Measurements from ENCODE around the gene DENND1C.

Gene DENND1C

DNA sequence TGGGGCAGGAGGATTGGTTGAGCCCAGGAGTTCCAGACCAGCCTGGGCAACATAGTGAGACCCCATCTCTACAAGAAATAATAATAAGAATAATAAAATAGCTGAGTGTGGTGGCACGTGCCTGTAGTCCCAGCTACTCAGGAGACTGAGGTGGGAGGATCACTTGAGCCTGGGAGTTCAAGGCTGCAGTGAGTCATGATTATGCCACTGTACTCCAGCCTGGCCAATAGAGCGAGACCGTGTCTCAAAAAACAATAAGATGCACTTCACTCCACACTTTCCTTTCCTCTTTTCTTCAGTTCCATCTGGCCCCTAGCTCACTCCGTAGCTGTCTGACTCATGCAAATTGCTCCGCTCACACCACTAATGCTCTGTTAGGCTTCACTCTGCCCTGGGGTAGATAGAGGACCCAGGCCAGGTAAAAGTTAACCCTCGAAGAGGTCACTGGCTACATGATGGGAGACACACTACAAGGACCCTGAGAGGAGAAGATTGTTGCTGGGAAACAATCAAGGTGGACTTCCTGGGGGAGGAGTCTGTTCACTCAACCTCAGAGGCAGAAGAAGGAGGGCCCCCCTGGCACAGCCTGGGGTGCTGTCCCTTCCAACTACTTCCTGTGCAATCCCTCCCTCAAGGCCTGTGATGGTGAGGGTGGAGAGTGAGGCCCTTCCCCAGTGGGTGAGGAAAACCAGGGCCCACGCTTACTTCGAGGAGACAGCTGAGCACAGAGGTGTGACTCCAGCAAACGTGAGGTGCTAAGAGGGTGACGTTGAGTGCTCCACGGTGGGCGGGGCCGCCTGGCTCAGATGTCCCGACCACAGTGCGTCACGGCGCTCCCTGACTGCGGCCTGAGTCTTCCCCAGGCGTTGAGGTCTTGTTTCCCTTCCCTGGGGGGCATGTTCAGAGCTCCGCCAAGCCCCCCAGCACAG is 40.4 kb upstream of the DENND1C start:
- no peak for TF ChIP-seq POLR2AphosphoS5 (IDR thresholded peaks at IDR 0.05; ENCODE audit: low read depth, low read length)
- no peak for TF ChIP-seq TAF1 (IDR thresholded peaks at IDR 0.05; ENCODE audit: borderline replicate concordance, insufficient read depth, low read length)
- TF ChIP-seq, protein P1, sequence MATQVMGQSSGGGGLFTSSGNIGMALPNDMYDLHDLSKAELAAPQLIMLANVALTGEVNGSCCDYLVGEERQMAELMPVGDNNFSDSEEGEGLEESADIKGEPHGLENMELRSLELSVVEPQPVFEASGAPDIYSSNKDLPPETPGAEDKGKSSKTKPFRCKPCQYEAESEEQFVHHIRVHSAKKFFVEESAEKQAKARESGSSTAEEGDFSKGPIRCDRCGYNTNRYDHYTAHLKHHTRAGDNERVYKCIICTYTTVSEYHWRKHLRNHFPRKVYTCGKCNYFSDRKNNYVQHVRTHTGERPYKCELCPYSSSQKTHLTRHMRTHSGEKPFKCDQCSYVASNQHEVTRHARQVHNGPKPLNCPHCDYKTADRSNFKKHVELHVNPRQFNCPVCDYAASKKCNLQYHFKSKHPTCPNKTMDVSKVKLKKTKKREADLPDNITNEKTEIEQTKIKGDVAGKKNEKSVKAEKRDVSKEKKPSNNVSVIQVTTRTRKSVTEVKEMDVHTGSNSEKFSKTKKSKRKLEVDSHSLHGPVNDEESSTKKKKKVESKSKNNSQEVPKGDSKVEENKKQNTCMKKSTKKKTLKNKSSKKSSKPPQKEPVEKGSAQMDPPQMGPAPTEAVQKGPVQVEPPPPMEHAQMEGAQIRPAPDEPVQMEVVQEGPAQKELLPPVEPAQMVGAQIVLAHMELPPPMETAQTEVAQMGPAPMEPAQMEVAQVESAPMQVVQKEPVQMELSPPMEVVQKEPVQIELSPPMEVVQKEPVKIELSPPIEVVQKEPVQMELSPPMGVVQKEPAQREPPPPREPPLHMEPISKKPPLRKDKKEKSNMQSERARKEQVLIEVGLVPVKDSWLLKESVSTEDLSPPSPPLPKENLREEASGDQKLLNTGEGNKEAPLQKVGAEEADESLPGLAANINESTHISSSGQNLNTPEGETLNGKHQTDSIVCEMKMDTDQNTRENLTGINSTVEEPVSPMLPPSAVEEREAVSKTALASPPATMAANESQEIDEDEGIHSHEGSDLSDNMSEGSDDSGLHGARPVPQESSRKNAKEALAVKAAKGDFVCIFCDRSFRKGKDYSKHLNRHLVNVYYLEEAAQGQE (IDR thresholded peaks at IDR 0.05; ENCODE audit: insufficient read depth in 1 of 2, low read depth in 2 of 2, low read length in 2 of 2) = no peak
- TF ChIP-seq SIN3A (IDR thresholded peaks at IDR 0.05; ENCODE audit: borderline replicate concordance, insufficient read depth, low read length) = no peak
- TF ChIP-seq FOXP2 (optimal IDR thresholded peaks at IDR 0.05; ENCODE audit: borderline replicate concordance, extremely low read depth, extremely low read length, insufficient read depth) = no peak

DNA sequence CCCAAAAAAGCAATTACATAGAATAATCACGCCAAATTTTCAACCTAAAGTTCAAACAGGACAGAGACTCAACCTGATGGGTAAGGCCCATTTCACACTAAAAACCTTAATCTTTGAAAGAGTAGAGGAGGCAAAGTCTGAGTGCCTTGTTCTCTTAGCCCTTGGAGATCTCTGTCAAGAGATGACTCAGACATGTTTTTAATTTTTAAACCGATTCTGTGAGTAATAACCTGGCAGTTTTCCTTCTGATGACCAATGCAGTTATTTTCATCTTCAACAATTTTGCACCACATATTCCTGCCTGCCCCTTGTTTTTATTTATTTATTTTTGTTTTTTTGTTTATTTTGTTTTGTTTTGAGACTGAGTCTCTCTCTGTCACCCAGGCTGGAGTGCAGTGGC is 37.7 kb upstream of the DENND1C start:
- TF ChIP-seq, protein P1 (IDR thresholded peaks at IDR 0.05; ENCODE audit: insufficient read depth in 1 of 2, low read depth in 2 of 2, low read length in 2 of 2) = no peak
- TF ChIP-seq FOXP2 (optimal IDR thresholded peaks at IDR 0.05; ENCODE audit: borderline replicate concordance, extremely low read depth, extremely low read length, insufficient read depth) (no peak), TAF1 (IDR thresholded peaks at IDR 0.05; ENCODE audit: borderline replicate concordance, insufficient read depth, low read length) (no peak), SIN3A (IDR thresholded peaks at IDR 0.05; ENCODE audit: borderline replicate concordance, insufficient read depth, low read length) (no peak), POLR2AphosphoS5 (IDR thresholded peaks at IDR 0.05; ENCODE audit: low read depth, low read length) (no peak)

DNA sequence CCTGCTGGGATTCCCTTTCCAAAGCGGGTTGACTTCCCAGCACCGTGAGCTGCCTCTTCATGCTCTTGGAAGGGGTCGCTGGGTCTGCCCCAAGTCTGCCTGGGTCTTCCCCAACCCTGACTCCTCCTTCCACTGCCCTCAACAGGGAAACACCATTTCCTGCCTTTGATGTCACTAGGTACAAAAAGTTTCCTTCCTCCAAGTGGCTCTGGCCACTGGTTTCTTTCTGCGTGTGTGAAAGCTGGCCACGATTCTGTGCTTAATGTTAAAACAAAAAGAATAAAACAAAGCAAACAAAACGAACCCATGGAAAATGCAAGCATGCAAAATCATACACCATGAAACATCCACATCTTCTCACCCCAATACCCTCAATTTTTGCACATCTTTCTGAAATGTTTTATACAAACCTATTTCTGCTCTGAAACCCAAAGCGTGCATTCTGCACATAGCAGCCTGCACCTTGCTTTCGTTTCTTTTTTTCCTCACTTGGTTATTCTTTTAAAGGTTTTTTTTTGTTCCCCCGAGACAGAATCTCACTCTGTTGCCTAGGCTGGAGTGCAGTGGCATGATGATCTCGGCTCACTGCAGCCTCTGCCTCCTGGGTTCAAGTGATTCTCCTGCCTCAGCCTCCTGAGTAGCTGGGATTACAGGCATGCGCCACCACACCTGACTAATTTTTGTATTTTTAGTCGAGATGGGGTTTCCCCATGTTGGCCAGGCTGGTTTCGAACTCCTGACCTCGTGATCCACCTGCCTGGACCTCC is 36.7 kb upstream of the DENND1C start:
- TF ChIP-seq TAF1 (IDR thresholded peaks at IDR 0.05; ENCODE audit: borderline replicate concordance, insufficient read depth, low read length) = no peak
- TF ChIP-seq, protein P1 (IDR thresholded peaks at IDR 0.05; ENCODE audit: insufficient read depth in 1 of 2, low read depth in 2 of 2, low read length in 2 of 2) = no peak
- no peak for TF ChIP-seq SIN3A (IDR thresholded peaks at IDR 0.05; ENCODE audit: borderline replicate concordance, insufficient read depth, low read length)
- no peak for TF ChIP-seq FOXP2 (optimal IDR thresholded peaks at IDR 0.05; ENCODE audit: borderline replicate concordance, extremely low read depth, extremely low read length, insufficient read depth)
- TF ChIP-seq POLR2AphosphoS5 (IDR thresholded peaks at IDR 0.05; ENCODE audit: low read depth, low read length) = no peak

DNA sequence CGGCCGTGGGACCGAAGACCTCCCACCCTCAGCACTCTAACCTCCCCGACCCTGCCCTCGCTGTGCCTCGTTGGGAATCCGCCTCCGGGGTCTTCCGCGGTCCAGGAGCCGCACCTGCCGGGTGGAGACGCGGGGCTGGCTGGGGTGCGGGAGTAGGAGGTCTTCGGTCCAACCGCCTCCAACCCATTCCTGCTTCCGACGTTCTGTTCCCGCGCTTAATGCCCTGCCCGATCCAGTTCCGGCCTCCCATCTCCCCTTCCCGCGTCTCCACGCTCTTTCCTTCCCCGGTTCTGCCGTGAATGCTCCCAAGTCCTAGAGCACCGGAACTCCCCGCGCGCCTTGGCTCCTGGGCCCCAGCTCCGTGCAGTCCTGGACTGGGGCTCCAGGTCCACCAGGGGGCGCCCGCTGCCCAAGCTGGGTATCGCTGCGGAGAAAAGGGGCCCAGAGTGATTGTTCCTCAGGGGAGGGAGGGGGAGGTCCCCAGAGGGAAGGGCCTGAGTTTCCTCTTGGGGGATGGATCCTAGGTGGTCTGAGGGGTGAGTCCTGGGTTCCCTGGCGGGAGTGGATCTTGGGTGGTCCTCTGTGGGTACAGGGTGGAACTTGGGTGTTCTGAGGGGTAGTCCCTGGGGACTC is 35.2 kb upstream of the DENND1C start:
- TF ChIP-seq POLR2AphosphoS5 (IDR thresholded peaks at IDR 0.05; ENCODE audit: low read depth, low read length) (peak; percentile 22; the same call in 1 of the 2 replicates), TAF1 (IDR thresholded peaks at IDR 0.05; ENCODE audit: borderline replicate concordance, insufficient read depth, low read length) (no peak)

DNA sequence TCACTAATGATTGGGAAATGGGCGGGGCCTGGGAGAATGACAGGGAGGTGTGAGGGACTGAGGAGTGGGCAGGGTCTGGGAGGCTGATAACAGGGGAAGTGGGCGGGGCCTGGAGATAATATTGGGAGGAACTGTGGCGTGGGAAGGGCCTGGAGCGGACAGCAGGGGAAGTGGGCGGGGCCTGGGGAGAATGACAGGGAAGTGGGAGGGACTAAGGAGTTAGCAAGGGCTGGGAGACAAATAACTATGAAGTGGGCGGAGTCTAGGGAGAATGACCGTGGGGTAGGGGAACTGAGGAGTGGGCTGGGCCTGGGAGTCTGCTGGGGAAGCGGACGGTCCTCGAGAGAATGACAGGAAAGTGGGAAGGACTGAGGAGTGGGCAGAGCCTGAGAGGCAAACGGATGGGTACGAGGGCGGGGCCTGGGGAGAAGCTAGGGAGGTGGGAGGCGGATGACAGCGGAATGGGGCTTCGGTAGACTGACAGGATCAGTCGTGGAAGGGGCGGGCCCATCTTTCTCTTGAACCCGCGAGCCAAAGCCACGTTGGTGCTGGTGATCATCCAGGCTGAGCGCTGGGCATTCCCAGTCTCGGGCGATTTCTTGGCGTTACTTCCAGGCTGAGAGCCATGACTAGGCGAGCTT is 34.6 kb upstream of the DENND1C start:
- peak; percentile 69 for TF ChIP-seq POLR2AphosphoS5 (IDR thresholded peaks at IDR 0.05; ENCODE audit: low read depth, low read length)
- TF ChIP-seq TAF1 (IDR thresholded peaks at IDR 0.05; ENCODE audit: borderline replicate concordance, insufficient read depth, low read length) = no peak
- TF ChIP-seq FOXP2 (optimal IDR thresholded peaks at IDR 0.05; ENCODE audit: borderline replicate concordance, extremely low read depth, extremely low read length, insufficient read depth) = peak; percentile 16
- no peak for TF ChIP-seq SIN3A (IDR thresholded peaks at IDR 0.05; ENCODE audit: borderline replicate concordance, insufficient read depth, low read length)
